Activated CD4-positive, alpha-beta T cell treated with anti-CD3 and anti-CD28 coated beads, Interleukin-2, amount 50 U/mL, for 24 hours (primary cell): ENCODE results near the gene TMEM50A.
"Not testable (repeated sequence)": the region's sequence is repeated elsewhere in the genome, so short reads cannot be mapped to it uniquely, and the experiment has no call there.

Source experiments
- DNase-seq, 2 donors: peaks; one replicate each; pipeline ENCODE4 v3.0.0-alpha.2; 2020; ENCODE audit warnings: low read depth in 1 of 2, low spot score in 1 of 2

TMEM50A gene

DNA sequence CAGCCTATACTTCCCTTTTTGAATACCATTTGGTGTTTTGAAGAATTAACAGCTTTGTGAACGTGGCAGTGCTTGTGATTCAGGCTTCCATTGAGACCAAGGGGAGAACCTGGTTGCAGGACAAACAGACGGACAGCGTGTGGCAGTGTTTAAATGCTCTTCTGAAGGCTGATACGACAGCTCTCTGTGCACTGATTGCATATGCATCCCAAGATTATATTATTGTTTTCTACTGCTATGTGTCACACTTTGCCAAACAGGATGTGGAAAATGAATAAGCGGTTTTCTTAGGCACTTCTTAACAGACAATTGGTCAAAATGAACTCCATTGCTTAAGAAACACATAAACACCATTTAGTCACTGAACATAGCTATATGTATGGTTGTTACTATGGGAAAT, 8.2 kb upstream of the TMEM50A start:
- not testable (repeated sequence) for DNase-seq

DNA sequence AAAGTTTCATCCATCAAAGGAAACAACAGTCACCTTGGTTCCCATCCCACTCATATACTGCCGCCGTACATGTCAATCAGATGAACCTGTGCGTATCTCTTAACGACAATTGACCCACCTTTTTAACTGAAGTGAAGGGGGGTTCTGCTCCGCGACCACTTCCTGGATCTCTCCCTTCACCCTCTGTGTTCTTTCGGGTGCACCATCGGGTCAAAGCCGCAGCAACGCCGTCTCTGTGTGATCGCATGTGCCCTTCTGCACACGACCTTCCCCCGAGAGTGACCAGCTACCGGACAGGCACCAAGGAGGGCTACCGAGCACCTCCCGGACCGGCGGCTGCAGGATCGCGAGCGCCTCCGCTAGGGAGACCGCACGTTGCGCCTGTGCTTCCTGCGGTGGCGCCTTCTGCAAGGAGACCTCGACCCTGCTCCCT, 1.2 kb upstream of the TMEM50A start:
- not testable (repeated sequence) for DNase-seq

- DNase-seq = peak in 1 of 2 donors; percentile 14
Observed at GRCh38 chr1:25337483-25338187, 499 bp upstream of the TMEM50A start.

- no peak for DNase-seq
Observed at GRCh38 chr1:25338986-25339385, 852 bp downstream of the TMEM50A start.

DNA sequence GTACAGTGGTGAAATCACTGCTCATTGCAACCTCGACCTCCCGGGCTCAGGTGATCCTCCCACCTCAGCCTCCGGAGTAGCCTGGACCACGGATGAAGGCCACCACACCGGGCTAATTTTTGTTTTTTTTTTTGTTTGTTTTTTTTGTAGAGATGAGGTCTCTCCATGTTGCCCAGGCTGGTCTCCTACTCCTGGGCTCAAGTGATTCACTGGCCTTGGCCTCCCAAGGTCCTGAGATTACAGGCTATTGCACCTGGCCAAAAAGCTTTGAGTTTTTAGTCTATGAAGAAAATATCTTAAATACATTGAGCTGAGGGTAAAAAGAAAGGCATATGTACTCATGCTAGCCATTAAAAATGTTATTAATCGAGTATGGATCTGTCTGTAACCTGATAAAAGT, 3.6 kb downstream of the TMEM50A start:
- no peak for DNase-seq

GRCh38 chr1:25342846-25343245, 4.7 kb downstream of the TMEM50A start:
- DNase-seq = no peak

DNA sequence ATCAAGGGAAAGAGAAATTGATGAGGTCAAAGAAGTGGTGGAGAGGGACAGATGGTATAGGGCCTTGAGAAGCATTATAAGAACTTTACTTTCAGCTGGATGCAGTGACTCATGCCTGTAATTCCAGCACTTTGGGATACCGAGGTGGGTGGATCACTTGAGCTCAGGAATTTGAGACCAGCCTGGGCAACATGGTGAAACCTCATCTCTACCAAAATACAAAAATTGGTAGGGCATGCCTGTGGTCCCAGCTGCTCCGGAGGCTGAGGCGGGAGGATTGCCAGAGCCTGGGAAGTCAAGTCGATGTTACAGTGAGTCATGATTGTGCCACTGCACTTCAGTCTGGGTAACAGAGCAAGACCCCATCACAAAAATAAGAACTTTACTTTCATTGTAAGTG, 5.7 kb downstream of the TMEM50A start:
- DNase-seq = no peak

DNA sequence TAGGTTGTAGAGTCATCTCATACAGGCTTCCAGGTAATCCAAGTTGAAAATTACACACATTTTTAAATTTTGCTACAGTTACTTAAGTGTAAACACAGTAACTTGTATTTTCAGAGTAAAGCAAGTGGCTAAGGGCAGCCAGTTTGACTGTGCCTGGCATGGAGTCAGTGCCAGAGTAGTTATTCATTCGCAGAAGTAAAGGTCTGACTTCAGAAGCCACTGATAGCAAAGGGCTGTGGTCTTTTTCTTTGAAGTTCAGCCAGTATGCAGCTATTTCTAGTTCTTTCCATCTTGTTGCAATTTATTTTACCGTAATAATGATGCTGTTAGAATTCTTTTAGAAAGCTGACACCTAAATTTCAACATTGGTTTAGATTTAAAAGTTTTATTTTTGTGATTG, 9.4 kb downstream of the TMEM50A start:
- no peak for DNase-seq

DNA sequence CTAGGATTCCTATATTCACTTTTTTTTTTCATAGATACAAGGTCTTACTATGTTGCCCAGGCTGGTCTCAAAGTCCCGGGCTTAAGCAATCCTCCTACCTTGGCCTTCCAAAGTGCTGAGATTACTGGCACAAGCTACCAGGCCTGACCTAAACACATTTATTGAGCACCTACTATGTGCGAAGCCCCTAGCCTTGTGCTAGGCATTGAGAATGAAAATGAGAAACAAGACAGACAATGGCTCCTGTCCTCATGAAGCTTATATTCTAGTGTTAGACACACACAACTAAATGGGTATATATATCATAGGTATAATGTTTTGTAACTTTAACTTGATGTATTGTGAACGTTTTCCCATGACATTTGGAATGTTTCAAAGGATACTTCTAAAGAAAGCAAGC, 11.5 kb downstream of the TMEM50A start:
- DNase-seq = no peak

DNA sequence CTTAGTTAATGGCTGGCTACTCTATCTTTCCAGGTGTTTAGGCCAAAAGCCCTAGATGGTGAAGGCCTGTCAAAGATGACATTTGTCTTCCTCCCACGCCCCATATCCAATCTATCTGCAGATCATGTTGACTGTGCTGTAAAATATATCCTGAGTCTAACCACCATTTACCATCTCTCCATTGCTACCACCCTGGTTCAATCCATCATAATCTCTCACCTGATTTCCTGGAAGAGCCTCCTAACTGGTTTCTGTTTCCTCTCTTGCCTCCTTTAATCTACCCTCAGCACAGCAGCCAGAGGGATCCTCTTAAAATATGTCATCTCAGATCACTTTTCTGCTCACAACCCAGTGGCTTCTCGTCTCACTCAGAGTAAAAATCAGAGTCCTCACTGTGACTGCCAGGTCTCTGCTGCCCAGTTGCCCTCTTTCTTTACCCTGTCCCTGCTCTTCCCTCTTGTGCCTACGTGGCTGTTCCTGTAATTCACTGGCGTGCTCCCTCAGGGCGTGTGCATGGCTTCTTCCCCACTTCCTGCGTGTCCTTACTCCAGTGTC, 17.8 kb downstream of the TMEM50A start:
- no peak for DNase-seq

DNA sequence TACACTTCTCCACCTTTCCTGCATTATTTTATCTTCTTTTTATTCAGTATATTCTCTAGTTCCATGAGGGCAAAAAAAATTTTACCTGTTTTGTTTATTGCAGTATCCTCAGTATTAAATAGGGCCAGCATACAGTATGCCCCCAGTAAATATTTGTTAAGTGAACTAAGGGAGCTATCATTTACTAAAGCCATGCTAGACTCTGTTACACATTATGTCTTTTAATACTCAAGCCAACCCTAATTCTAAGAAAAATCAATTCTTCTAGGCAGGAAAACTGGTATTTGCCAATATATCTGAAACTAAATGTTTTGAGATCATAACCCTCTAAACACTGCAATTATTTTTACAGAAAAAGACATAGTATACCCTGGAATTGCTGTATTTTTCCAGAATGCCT, 18.3 kb downstream of the TMEM50A start:
- no peak for DNase-seq

DNA sequence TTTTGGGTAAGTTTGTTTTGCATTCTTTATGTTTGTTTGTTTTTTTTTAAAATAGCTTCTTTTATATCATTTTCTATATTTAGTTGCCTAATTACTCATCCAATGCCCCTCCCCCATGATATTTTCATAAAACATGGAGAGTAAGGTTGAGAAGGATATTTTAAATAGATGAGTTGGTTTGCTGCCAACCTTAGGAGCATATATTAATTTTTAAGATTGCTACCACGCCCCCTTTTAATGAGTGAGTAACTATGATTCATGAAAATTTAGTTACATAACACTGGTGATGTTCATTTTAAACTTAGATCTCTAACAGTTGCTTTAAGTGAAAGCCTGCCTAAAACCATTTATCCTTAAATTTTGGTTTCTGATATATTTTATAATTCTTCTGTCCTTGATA, 18.7 kb downstream of the TMEM50A start:
- no peak for DNase-seq

DNA sequence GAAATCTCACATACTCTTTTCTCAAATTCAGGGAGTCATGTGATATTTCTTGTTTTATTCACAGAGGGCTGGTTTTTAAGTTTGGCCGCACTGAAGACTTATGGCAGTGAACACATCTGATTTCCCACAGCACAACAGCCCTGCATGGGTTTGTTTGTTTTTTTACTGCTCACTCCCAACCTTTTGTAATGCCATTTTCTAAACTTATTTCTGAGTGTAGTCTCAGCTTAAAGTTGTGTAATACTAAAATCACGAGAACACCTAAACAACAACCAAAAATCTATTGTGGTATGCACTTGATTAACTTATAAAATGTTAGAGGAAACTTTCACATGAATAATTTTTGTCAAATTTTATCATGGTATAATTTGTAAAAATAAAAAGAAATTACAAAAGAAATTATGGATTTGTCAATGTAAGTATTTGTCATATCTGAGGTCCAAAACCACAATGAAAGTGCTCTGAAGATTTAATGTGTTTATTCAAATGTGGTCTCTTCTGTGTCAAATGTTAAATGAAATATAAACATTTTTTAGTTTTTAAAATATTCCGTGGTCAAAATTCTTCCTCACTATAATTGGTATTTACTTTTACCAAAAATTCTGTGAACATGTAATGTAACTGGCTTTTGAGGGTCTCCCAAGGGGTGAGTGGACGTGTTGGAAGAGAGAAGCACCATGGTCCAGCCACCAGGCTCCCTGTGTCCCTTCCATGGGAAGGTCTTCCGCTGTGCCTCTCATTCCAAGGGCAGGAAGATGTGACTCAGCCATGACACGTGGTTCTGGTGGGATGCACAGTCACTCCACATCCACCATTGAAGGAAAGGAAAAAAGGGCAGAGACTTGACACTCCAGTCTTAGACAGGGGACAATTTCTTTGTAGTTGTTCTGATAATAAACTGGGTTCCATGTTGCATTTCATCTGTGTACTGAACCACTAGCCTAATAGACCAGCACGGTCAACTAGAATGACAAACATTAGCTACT, 22.8 kb downstream of the TMEM50A start:
- no peak for DNase-seq

- DNase-seq = no peak
Observed at GRCh38 chr1:25361901-25362300, 23.8 kb downstream of the TMEM50A start.

GRCh38 chr1:25362634-25363559, 24.8 kb downstream of the TMEM50A start:
- not testable (repeated sequence) for DNase-seq

GRCh38 chr1:25369241-25369640, 31.1 kb downstream of the TMEM50A start:
- no peak for DNase-seq

DNA sequence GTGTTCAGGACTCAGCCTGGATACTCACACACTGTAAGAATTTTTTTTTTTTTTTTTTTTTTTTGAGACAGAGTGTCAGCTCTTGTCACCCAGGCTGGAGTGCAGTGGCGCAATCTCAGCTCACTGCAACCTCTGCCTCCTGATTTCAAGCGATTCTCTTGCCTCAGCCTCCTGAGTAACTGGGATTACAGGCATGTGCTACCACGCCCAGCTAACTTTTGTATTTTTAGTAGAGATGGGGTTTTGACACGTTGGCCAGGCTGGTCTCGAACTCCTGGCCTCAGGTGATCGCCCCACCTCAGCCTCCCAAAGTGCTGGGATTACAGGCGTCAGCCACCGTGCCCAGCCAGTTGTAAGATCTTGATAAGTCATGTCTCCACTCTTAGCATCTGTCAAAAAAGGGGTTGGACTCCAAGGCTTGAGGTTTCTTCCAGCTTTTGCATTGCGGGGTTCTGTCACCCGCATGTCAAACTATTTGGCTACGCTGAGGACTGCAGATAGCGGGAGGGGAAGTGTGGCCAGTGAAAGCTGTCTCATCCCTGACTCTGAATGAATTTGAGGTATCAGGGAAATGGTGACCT, 31.6 kb downstream of the TMEM50A start:
- not testable (repeated sequence) for DNase-seq

DNA sequence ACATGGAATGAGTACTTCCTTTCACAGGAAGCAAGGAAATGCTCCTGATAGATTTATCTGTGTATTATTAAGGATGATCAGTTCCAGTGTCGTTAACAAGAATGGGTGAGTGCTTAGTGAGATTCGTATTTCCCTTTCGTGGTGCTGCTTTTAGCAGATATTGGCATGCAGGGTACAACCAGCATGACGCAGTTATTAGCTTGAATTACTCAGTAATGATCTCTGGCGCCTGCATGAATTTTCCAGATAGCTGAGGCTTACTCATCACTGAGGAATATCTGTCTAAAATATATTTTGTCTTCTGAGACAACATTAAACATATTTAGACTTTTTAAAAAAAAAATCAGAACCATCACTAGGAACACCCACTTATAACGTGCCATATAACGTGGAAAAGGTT, 33.6 kb downstream of the TMEM50A start:
- not testable (repeated sequence) for DNase-seq

DNA sequence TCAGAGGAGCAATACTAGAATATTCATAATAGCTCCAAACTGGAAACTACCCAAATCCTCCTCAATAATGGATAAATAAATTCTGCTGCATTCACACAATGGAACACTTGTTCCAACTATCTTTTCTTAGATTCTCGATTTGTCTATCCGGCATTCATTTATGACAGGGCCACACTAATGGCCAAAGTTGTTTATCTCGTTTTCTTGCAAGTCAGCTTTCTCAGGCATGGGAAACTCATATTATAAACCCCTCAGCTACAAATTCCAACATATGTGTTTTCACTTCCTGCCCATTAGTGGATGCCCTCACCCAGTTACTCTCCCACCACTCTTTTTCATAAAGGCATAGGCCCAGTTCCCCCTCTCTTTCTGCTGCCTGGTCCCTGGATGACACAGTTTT, 40.2 kb downstream of the TMEM50A start:
- DNase-seq = not testable (repeated sequence)

- DNase-seq = not testable (repeated sequence)
Observed at GRCh38 chr1:25382543-25382942, 44.4 kb downstream of the TMEM50A start.
